ENCODE results near the gene SFMBT2.
A peak's percentile ranks its signal among the peaks of the same experiment; 100 is the strongest.
"Not testable (repeated sequence)": the region's sequence is repeated elsewhere in the genome, so short reads cannot be mapped to it uniquely, and the experiment has no call there.

Gene SFMBT2

DNA sequence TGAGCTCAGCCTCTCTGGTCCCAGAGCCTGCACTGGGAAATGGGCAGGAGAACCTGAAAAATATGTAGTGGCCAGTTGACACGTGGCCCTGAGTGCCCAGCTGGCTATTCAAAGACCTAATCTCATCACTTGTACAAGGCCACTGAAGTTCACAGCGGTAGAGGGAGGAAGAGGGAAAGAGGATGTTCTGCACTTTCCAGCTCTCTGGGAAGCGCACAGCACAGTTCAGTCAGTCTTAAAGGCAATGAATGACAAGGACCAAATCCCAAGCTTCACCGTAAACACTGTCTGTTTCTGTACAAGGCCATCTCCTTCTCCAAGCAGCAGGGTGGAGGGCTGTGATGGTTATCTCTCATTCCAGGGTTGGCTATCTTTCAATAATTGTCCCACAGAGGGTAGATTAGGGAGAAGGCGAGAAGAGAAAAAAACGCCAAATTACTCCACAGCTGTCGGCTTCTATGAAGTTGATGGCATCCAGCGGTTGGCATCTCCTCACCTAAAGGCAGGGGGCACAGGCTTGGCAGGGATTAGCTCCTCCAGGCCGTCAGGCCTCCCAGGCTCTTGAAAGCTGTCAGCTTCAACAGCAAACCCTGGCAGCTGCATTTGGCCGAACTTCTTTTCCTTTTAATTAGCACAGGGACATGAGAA lies 10.6 kb downstream of the SFMBT2 start:
- no peak for DNase-seq

- DNase-seq = no peak
These were observed 11.3 kb downstream of the SFMBT2 start for GRCh38 chr10:7399533-7399932.

DNA sequence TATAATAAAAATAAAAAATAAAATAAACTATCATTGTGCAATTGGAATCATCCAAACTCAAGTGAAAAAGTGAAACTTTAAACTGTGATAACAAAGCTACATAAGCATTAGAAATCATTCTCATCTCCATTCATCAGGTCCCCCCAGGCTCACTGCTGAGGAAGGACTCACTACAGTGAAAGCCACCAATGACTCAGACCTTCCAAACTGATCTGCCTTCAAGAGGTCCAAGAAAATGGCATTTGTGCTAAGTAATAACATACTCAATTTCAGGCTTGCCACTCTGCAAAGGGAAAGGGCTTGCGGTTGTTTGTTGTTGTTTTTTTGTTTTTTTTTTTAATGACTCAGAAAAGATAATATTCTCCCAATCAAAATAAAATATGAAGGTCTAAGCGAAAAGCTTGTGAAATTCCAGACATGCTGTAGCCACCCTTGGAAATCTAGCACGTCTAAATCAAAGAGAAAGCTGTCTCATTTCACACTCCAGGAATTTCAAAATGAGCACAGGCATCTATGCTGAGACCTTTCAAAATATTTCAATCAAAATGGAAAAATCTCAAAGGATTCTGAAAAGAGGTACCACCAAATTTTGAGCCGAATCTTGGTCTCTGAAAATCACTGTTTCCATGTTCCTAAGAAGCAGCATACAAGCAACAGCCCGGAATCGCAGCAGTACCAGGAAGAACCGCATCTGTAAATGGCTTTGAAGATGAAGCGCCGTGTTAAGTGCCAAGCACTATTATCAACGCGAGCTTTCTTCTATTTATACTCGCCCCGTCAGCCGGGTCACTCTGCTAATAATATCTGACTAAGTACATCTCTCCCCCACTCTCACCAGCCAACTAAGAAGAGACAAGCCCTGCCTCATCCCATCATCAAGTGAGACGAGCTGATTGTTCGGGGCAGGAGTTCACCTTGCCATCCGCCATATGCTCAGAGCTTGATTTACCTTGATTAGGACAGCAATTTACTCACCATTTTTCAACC lies 13.5 kb downstream of the SFMBT2 start:
- DNase-seq = peak; percentile 40

- not testable (repeated sequence) for DNase-seq
These were observed 18.5 kb downstream of the SFMBT2 start for GRCh38 chr10:7392301-7392700.

DNA sequence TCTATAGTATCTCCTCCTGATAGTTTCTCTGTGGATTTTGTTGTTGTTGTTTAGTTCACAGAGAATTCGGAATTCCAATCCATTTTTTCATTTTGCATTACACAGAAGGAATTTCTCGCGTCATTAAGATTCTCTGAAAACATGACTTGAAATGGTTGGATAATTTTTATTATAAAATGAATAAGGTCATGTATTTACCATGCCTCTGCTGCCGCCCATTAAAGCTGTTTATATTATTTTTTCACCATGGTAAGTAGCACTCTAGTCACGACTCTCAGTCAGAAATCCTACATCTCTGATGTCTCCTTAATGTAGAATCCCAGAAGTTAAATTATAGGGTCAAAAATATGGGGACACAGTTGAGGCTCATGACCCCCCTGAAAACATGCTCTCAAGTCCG lies 19.1 kb downstream of the SFMBT2 start:
- no peak for DNase-seq

- DNase-seq = not testable (repeated sequence)
These were observed 20.1 kb downstream of the SFMBT2 start for GRCh38 chr10:7390689-7391110.

- DNase-seq = no peak
These were observed 21.0 kb downstream of the SFMBT2 start for GRCh38 chr10:7389844-7390243.

GRCh38 chr10:7389346-7389745 lies 21.5 kb downstream of the SFMBT2 start:
- DNase-seq = no peak

DNA sequence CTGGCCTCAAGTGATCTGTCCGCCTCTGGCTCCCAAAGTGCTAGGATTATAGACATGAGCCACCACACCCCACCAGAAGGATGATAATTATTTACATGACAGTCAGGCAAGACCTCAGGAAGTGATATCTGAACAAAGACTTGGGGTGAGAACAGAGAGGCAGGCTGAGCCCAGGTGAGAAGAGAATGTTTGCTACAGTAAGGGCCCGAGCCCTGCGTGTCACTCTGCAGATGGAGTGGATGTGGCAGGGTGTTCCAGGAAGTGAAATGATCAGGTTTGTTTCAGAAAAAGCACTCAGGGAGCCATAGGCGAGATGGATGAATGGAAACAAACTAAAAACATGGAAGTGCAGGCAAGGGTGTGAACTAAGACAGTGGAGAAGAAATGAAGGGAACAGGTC lies 22.2 kb downstream of the SFMBT2 start:
- peak; percentile 32 for DNase-seq

DNA sequence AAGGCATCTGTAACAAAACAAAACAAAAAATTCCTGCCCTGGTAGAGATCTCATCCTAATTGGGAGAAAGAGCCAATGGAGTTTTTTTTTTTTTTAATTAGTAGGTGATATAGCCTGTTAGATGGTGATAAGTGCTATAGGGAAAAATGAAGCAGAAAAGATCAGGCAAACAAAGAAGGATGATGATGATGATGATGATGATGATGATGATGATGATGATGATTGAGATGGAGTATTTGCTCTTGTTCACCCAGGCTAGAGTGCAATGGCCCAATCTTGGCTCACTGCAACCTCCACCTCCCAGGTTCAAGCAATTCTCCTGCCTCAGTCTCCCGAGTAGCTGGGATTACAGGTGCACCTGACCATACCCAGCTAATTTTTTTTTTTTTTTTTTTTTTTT lies 22.7 kb downstream of the SFMBT2 start:
- DNase-seq = not testable (repeated sequence)

DNA sequence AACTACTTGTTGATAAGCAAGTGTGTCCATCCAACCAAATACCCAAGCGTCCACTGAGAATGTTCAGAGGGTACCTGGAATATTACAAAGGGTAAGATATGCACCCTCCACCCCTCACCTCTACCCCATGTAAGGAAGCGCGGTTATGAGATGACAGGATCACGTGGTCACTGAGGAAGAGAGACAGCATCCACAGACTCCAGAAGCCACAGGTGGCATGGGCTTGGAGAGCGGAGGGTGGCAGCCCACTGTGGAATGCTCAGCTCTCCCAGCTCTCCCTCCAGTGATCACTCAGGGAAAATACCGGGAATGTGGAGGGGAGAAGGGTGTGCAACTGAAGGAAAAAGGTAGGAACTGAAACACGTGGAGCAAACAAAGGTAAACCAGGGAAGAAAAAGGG lies 25.7 kb downstream of the SFMBT2 start:
- no peak for DNase-seq

DNA sequence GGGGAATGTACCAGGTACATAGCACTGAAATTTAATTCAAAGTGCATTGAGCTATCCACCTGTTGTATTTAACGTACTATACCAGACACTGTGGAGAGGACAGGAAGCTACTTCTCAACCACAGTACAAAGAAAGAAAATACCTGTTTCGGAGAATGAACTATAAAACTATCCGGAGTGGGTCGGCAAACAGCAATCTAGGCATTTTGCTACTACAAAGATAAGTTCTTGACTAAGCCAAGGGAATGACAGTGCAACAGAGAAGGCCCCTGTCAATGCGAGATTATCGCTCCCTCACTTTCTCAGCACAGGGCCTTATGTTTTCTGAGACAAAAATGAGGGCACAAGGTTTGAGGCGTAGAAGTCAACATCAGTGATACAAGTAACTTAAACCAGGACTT lies 27.4 kb downstream of the SFMBT2 start:
- no peak for DNase-seq

- DNase-seq = no peak
These were observed 30.1 kb downstream of the SFMBT2 start for GRCh38 chr10:7380704-7381241.

- DNase-seq = no peak
These were observed 32.0 kb downstream of the SFMBT2 start for GRCh38 chr10:7378602-7379403.

DNA sequence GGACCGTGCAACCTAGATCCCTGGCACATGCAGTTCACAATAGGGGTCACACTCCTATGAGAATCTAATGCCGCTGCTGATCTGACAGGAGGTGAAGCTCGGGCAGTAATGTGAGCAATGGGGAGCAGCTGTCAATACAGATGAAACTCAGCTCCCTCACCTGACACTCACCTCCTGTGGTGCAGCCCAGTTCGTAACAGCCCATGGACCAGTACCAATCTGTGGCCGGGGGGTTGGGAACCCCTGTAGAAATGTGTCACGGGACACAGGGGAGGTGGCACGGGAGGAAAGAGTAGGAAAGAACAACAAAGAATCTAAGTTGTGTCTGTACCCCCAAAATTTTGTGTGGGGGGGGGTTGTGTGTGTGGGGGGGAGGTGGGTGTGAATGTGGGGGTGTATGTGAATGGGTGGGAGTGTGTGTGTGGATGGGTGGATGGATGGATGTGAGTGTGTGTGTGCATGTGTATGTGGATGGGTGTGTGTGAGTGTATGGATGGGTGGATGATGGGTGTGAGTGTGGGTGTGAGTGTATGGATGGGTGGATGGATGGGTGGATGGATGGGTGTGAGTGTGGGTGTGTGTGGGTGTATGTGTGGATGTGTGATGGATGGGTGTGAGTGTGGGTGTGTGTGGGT lies 33.1 kb downstream of the SFMBT2 start:
- DNase-seq = no peak

- DNase-seq = no peak
These were observed 36.0 kb downstream of the SFMBT2 start for GRCh38 chr10:7374795-7375194.

GRCh38 chr10:7373039-7373438 lies 37.8 kb downstream of the SFMBT2 start:
- no peak for DNase-seq

DNA sequence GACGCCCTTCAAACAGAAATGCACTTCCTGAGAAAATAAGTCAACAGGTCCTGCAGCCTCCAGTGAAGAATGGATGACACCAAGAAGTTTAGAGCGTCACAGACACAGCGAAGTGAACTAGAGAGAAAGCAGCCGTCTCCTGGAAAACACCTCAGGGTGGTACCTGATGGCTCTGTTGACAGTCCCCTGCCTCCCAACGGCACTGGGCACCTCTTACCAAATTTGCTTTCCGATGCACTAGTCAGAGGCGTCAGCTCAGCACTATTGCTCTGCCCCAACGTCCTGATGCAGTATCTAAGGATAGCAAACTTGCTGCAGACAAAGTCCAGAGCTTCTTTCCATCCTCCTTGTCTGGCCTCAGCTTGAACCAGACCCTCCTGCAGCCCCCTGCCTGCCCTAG lies 38.3 kb downstream of the SFMBT2 start:
- no peak for DNase-seq

- DNase-seq = no peak
These were observed 40.3 kb downstream of the SFMBT2 start for GRCh38 chr10:7370511-7370910.

- no peak for DNase-seq
These were observed 45.6 kb downstream of the SFMBT2 start for GRCh38 chr10:7365027-7365745.

DNA sequence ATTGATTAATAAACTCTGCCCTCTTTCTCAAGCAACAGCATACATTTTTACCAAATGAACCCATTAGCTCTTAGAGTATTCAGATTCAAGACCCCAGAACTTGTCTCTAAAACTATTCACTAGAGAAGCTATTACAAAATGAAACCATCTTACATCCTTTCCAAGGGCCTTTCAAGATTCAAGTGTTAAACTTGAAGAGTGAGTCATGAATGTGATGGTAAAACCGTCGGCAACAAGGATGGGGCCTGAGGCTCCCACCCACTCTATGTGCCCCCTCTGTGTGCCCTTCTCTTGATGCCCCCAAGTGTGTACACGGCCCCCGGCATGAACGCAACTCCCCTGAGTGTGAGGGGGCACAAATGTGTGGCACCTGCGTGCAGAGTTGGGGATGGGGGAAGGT lies 46.4 kb downstream of the SFMBT2 start:
- no peak for DNase-seq

DNA sequence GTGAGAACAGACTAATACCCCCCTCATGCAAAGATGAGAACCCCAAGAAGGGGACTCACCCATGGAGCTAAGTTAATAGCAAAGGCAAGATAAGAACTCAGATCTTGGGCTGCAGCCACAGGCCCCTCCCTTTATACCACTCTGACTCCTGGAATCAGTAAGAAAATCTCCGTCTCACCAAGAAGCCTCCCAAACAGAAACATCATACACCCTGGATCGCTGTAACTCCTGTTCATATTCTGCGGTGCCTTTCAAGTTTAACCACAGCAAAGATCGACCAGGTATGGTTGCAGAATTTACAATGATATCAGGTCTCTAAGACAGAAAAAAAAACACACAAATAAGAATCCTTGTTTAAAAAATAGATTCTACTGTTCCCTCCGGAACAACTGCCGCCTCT lies 47.1 kb downstream of the SFMBT2 start:
- no peak for DNase-seq
